ENCODE results near the gene DDX56.

Gene DDX56

DNA sequence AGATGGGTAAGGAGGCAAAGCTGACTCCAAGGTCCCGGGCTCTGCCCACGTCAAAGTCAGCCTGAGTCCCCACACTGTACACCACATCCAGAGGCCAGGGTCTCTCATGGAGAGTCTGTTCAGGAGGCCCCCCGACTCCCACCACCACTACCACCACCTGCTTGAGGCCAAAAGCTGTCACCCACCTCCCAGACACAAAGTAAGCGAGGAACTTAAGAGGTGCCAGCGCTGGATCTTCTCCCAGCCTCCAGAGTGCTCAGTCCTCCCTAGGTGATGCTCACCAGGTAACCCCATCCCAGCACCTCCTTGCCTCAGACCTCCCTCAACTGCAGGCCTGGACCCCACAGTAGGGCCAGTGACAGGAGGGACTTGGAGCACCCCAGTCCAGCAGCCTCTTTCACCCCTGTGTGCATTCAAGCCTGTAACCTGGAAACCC is 33.1 kb downstream of the DDX56 start:
- no peak for DNase-seq (ENCODE audit: low read depth)
- TF ChIP-seq, protein P1, sequence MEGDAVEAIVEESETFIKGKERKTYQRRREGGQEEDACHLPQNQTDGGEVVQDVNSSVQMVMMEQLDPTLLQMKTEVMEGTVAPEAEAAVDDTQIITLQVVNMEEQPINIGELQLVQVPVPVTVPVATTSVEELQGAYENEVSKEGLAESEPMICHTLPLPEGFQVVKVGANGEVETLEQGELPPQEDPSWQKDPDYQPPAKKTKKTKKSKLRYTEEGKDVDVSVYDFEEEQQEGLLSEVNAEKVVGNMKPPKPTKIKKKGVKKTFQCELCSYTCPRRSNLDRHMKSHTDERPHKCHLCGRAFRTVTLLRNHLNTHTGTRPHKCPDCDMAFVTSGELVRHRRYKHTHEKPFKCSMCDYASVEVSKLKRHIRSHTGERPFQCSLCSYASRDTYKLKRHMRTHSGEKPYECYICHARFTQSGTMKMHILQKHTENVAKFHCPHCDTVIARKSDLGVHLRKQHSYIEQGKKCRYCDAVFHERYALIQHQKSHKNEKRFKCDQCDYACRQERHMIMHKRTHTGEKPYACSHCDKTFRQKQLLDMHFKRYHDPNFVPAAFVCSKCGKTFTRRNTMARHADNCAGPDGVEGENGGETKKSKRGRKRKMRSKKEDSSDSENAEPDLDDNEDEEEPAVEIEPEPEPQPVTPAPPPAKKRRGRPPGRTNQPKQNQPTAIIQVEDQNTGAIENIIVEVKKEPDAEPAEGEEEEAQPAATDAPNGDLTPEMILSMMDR (IDR thresholded peaks at IDR 0.05; ENCODE audit: insufficient read depth, low read depth, low read length, missing control alignments) = no peak
- no peak overlapping the region for H3K4me3 ChIP-seq (ENCODE audit: low read depth, low read length)

DNA sequence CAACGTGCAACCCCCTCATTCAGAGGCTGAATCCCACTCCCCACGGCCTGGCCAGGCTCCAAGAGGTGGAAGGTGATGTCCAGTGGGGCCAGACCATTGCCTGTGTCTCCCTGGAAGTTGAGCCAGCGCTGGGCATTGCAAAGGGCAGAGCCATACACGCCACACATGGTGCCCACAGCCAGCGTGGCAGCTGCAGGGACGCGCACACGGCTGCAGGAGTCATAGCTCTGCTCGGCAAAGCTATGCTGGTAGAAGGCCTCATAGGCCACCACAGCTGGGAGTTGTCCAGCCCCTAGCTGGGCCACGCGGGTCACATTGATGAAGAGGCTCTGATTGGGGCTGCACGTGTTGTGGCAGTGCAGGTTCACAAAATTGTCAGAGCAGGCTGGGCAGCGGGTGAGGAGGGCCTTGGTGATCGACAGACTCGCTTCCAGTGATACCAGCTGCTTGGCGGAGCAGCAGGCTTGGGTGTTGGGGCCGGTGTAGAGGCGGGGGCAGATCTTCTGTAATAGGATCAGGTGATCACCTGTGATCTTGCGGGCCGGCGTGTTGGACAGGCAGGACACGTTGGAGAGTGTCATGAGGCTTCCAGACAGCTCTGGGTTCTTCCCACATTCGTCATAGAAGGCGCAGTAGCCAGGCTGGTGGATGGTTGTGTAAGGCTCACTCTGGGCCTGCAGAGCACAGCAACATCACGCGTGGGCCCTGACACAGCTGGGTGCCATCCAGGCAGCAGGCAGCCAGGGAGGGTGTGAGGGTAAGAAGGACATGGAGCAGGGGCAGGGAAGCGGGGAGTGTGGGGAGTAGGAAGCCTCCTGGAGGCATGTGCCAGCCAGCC is 33.8 kb downstream of the DDX56 start:
- TF ChIP-seq, protein P1 (IDR thresholded peaks at IDR 0.05; ENCODE audit: insufficient read depth, low read depth, low read length, missing control alignments) = no peak
- no peak overlapping the region for H3K4me3 ChIP-seq (ENCODE audit: low read depth, low read length)
- DNase-seq (ENCODE audit: low read depth) = no peak

DNA sequence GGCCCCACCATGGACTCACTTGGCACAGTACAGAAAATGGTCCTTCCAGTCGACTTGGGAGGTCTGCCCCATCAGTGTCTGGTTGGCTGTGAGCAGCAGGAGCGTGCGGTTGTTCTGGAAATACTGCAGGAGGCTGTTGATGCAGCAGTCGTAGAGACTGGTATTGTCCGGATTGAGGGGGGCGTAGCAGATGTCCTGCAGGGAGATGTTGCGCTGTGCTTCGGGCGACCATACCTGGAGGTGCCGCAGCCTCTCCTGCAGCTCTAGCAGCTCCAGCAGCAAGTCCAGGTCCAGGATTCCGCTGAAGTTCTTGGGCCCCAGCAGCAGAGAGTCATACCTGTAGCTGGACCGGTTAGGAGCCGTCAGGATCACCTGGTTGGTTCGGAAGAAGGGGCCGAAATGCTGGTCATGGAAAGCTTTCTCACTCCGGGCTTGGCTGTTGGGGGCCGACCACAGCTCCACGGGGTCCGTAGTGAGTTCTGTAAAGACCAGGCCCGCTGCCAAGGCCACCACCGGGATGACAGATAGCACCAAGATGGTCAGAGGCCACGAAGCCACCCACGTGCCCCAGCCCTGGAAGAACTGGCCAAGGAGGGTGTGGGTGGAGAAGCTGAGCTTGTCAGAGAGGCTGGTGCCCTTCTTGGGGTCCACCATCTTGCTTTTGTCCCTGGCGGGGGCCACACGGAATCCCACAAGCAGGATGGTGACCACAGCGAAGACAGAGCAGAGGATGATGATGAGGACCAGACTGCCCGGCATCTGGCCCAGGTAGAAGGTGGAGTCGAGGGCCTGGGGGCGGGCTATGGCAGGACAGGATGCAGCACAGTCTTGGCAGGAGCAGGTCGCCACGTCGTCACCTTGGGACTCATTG is 34.7 kb downstream of the DDX56 start:
- no peak for DNase-seq (ENCODE audit: low read depth)
- no peak overlapping the region for H3K4me3 ChIP-seq (ENCODE audit: low read depth, low read length)
- TF ChIP-seq, protein P1 (IDR thresholded peaks at IDR 0.05; ENCODE audit: insufficient read depth, low read depth, low read length, missing control alignments) = no peak

DNA sequence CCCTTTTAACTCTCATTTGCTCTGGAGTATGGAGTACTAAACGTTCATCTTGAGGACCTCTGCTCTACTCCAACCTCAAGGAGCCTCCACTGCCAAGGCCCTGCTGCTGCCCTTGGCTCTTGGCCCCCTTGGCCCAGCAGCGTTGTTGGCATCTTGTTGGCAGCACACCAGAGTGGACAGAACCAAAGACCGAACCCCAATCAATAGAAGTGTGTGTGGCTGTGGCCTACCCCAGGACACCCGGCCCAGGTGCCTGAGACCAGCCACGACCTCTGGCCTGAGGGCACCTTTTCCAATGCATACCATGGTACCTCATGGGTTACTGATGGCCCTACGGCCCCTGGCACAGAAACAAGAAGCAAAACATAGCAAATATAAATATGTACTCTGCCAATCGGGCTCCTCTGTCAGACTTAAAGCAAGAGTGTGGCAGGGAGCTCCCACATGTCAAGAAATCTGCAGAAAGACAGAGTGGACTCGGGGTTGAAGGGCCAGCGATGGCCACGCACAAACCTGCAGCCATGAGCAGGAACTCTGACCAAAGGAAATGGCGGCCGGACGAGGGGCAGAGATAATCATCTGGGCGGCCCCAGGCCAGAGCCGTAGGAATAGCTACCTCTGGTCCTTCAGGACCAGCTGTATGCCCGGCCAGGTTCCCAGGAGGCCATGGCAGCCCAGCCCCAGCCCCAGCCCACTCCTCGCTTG is 35.5 kb downstream of the DDX56 start:
- H3K4me3 ChIP-seq (ENCODE audit: low read depth, low read length) = no peak overlapping the region
- TF ChIP-seq, protein P1 (IDR thresholded peaks at IDR 0.05; ENCODE audit: insufficient read depth, low read depth, low read length, missing control alignments) = no peak

DNA sequence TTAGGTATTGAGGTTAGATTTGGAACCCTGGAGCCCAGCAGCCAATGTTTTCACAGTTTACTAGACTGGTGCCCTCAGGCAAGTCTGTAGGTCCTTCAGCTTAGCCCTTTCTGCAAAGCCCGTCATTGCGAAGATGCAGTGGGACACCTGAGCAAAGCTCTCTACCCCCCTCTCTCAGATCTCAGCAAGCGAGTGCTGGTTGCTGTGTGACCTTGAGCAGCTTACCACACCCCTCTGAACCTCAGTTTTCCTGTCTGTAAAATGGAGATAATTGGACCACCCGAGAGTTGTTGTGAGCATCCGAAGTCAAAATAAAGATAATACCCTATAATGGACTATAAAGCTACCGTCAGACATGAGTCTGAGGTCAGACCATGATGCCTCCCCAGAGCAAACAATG is 36.3 kb downstream of the DDX56 start:
- TF ChIP-seq, protein P1 (IDR thresholded peaks at IDR 0.05; ENCODE audit: insufficient read depth, low read depth, low read length, missing control alignments) = no peak
- DNase-seq (ENCODE audit: low read depth) = no peak
- H3K4me3 ChIP-seq (ENCODE audit: low read depth, low read length) = no peak overlapping the region

More for the DNA sequence above, 35.5 kb downstream of the DDX56 start:
- DNase-seq (ENCODE audit: low read depth) = no peak

DNA sequence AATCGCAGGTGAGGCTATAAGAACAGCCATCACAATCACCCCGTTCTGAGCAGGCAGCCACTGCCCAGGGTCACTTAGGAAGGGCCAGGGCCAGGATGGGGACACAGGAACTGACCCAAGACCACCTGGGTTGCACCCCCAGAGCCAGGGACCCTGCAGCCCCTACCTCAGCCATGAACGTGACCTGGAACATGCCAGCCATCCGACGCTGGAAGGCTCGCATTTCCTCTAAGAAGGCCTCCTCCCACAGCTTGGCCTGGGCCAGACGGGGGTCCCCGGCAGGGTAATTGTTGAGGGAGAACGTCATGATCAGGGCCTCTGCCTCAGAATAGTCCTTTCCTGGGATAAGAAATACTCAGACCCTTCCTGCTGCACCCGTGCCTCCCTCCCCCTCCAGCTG is 37.6 kb downstream of the DDX56 start:
- no peak overlapping the region for H3K4me3 ChIP-seq (ENCODE audit: low read depth, low read length)
- TF ChIP-seq, protein P1 (IDR thresholded peaks at IDR 0.05; ENCODE audit: insufficient read depth, low read depth, low read length, missing control alignments) = no peak
- DNase-seq (ENCODE audit: low read depth) = no peak
